ENCODE results near the gene CFAP54.

The CFAP54 gene

GRCh38 chr12:96828169-96828789 is 338.9 kb downstream of the CFAP54 start:
- no peak for DNase-seq (ENCODE audit: low spot score)

GRCh38 chr12:96829354-96829753 is 340.0 kb downstream of the CFAP54 start:
- no peak for DNase-seq (ENCODE audit: low spot score)

- no peak for DNase-seq (ENCODE audit: low spot score)
These were observed 342.0 kb downstream of the CFAP54 start for GRCh38 chr12:96831346-96831745.

- DNase-seq (ENCODE audit: low spot score): no peak
These were observed 356.9 kb downstream of the CFAP54 start for GRCh38 chr12:96846293-96846692.

GRCh38 chr12:96850676-96851075 is 361.3 kb downstream of the CFAP54 start:
- DNase-seq (ENCODE audit: low spot score): no peak

GRCh38 chr12:96858162-96858561 is 368.8 kb downstream of the CFAP54 start:
- DNase-seq (ENCODE audit: low spot score): no peak

GRCh38 chr12:96861656-96862055 is 372.3 kb downstream of the CFAP54 start:
- no peak for DNase-seq (ENCODE audit: low spot score)

- DNase-seq (ENCODE audit: low spot score): no peak
These were observed 372.9 kb downstream of the CFAP54 start for GRCh38 chr12:96862326-96862725.

GRCh38 chr12:96864335-96864734 is 375.0 kb downstream of the CFAP54 start:
- no peak for DNase-seq (ENCODE audit: low spot score)

GRCh38 chr12:96866801-96867590 is 377.6 kb downstream of the CFAP54 start:
- DNase-seq (ENCODE audit: low spot score): no peak

GRCh38 chr12:96870946-96871345 is 381.6 kb downstream of the CFAP54 start:
- no peak for DNase-seq (ENCODE audit: low spot score)

- no peak for DNase-seq (ENCODE audit: low spot score)
These were observed 383.6 kb downstream of the CFAP54 start for GRCh38 chr12:96872961-96873360.

GRCh38 chr12:96874211-96874610 is 384.8 kb downstream of the CFAP54 start:
- no peak for DNase-seq (ENCODE audit: low spot score)

- DNase-seq (ENCODE audit: low spot score): no peak
These were observed 387.6 kb downstream of the CFAP54 start for GRCh38 chr12:96876966-96877365.

- no peak for DNase-seq (ENCODE audit: low spot score)
These were observed 389.3 kb downstream of the CFAP54 start for GRCh38 chr12:96878704-96879103.

GRCh38 chr12:96879301-96879700 is 389.9 kb downstream of the CFAP54 start:
- DNase-seq (ENCODE audit: low spot score): no peak

- DNase-seq (ENCODE audit: low spot score): no peak
These were observed 390.8 kb downstream of the CFAP54 start for GRCh38 chr12:96880220-96880619.

- DNase-seq (ENCODE audit: low spot score): no peak
These were observed 392.2 kb downstream of the CFAP54 start for GRCh38 chr12:96881608-96882007.

GRCh38 chr12:96882862-96883261 is 393.5 kb downstream of the CFAP54 start:
- DNase-seq (ENCODE audit: low spot score): no peak

- no peak for DNase-seq (ENCODE audit: low spot score)
These were observed 394.2 kb downstream of the CFAP54 start for GRCh38 chr12:96883571-96883970.

GRCh38 chr12:96886998-96887677 is 397.8 kb downstream of the CFAP54 start:
- no peak for DNase-seq (ENCODE audit: low spot score)

- DNase-seq (ENCODE audit: low spot score): no peak
These were observed 400.0 kb downstream of the CFAP54 start for GRCh38 chr12:96889273-96889933.

GRCh38 chr12:96890331-96890730 is 401.0 kb downstream of the CFAP54 start:
- DNase-seq (ENCODE audit: low spot score): no peak

Data from CD4-positive, alpha-beta T cell treated with Interleukin-15 for 4 hours (primary cell).